H1 (cell line): ENCODE measurements around the gene COMMD6. TPM values are rescaled to one million over a fixed set of nuclear protein-coding genes. Genes with fewer than 3 reads are reported as not detected.

Experiments
- FOSL1 ChIP-seq: IDR thresholded peaks from 2 replicates; pipeline ENCODE4 v1.6.1; 2011; ENCODE audit warnings: mild to moderate bottlenecking, low read depth, low read length, moderate library complexity; ENCODE audit not compliant: insufficient read depth
- JUN ChIP-seq: IDR thresholded peaks from 2 replicates; pipeline ENCODE4 v1.6.1; 2011; ENCODE audit warnings: low read depth, mild to moderate bottlenecking, improper control_type of control experiment, low read length
- RBBP5 ChIP-seq: IDR thresholded peaks from 2 replicates; pipeline ENCODE4 v1.7.1; 2012; ENCODE audit warnings: low read depth, mild to moderate bottlenecking, inconsistent platforms, low read length, moderate library complexity, borderline replicate concordance
- SIRT6 ChIP-seq: IDR thresholded peaks from one replicate; pipeline ENCODE4 v1.7.1; 2012; ENCODE audit warnings: low read length, inconsistent platforms
- SP2 ChIP-seq: IDR thresholded peaks from 2 replicates; pipeline ENCODE4 v1.6.1; 2012; ENCODE audit warnings: mild to moderate bottlenecking, low read length, inconsistent platforms
- YY1 ChIP-seq: IDR thresholded peaks from 2 replicates; pipeline ENCODE4 v1.6.1; 2011; ENCODE audit warnings: low read depth, mild to moderate bottlenecking, low read length
- polyA plus RNA-seq, 7 experiments: library from polyadenylated mRNA; depleted of rRNA in 3 of 7; stranded (reverse) in 5 of 7; unstranded in 2 of 7; fragments of >200 nt in 5 of 7; fragments of 200-250 nt in 2 of 7; gene quantifications; 1 replicate in 5 of 7; 2 replicates in 1 of 7; 4 replicates in 1 of 7; pipeline versions ENCODE4 v1.2.1 to v1.2.3, GENCODE V29; 2011 to 2013; ENCODE audit warnings: missing spikeins in 2 of 7, mixed read lengths in 2 of 7
- total RNA-seq: library from RNA; stranded (reverse); fragmentation: NEBNext Ultra II Directional; extraction: Animal tissue kit (Norgen Biotek cat#: 25700); gene quantifications from 2 replicates; pipeline ENCODE4 v1.2.1, GENCODE V29; 2021
- TF ChIP-seq, protein P1 (sequence below), 3 experiments: IDR thresholded peaks; 1 replicate in 2 of 3; 2 replicates in 1 of 3; pipeline versions ENCODE4 v1.5.1 to v1.6.1; 2011; ENCODE audit warnings: low read length in 3 of 3, mild to moderate bottlenecking in 3 of 3, inconsistent platforms in 2 of 3, low read depth in 1 of 3, moderate library complexity in 1 of 3; ENCODE audit not compliant: insufficient read depth in 1 of 3; ENCODE audit errors: control extremely low read depth in 1 of 3

Gene COMMD6
- total and polyA plus RNA-seq, 2 of the 8 experiments (the other 6 are each of a cell fraction or from before 2014, with no cell fraction given), result 53.2 to 122 TPM

DNA sequence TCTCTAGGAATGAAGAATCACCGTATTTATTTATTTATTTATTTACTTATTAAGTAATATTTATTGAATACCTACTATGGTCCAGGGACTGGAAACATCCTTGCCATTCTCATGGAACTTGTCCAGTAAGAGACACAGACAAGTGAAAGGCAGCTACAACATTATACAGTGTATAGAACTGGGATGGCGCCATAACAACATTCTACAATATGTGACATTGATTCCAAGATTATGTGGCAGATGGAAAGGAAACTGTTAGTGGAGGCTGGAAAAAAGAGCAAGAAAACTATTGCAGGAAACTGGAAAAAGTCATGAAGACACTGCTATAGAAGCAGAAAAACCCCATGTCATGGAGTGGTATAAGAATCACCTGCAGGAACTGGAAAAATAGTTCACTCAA lies 46.3 kb downstream of the COMMD6 start (continued):
- TF ChIP-seq, protein P1, sequence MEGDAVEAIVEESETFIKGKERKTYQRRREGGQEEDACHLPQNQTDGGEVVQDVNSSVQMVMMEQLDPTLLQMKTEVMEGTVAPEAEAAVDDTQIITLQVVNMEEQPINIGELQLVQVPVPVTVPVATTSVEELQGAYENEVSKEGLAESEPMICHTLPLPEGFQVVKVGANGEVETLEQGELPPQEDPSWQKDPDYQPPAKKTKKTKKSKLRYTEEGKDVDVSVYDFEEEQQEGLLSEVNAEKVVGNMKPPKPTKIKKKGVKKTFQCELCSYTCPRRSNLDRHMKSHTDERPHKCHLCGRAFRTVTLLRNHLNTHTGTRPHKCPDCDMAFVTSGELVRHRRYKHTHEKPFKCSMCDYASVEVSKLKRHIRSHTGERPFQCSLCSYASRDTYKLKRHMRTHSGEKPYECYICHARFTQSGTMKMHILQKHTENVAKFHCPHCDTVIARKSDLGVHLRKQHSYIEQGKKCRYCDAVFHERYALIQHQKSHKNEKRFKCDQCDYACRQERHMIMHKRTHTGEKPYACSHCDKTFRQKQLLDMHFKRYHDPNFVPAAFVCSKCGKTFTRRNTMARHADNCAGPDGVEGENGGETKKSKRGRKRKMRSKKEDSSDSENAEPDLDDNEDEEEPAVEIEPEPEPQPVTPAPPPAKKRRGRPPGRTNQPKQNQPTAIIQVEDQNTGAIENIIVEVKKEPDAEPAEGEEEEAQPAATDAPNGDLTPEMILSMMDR (IDR thresholded peaks at IDR 0.05; ENCODE audit: control extremely low read depth in 1 of 3, insufficient read depth in 1 of 3, low read depth in 1 of 3, low read length in 3 of 3), result no peak
- no peak for TF ChIP-seq SIRT6
- TF ChIP-seq RBBP5, result no peak
- no peak for TF ChIP-seq JUN
- TF ChIP-seq FOSL1, result no peak
- no peak for TF ChIP-seq SP2
- TF ChIP-seq YY1, result no peak
- TF ChIP-seq, all 59 proteins: peak for 0
